Heart left ventricle (tissue), 13 donors: ENCODE results near the gene SYNRG.

ENCODE experiments used
- CTCF ChIP-seq, 12 donors: fragments of 200-600 bp; sonication (generic) in 4 of 12; IDR thresholded peaks; one replicate each; pipeline versions ENCODE4 v1.5.0 to v1.8.0; 2018 to 2022; ENCODE audit warnings: antibody characterized with exemption in 12 of 12, mild to moderate bottlenecking in 5 of 12
- POLR2A ChIP-seq, 2 donors: fragments of 450-650 bp; IDR thresholded peaks; one replicate each; pipeline ENCODE4 v1.6.1; 2017; ENCODE audit warnings: antibody characterized with exemption in 2 of 2, mild to moderate bottlenecking in 2 of 2, moderate library complexity in 2 of 2
- donor health status: ischemic (EF 13 %, LVEDD 7.1; RV severe dilation, severe dysfunction).
- donor health status: DM: no; HTN: yes; CAD: no.
- donor health status: DM: no; HTN: no; CAD: no.
- donor health status: ischemic (EF 25% LVEDD 6.9; RV normal size, moderate dysfunction).
- donor health status: ischemic (EF 25% LVEDD 5.7; RV mildly dilated, moderate dysfunction).
- donor health status: ischemic (EF 35%, LVEDD 5.7; RV mildly dilated, moderate dysfunction).
- donor health status: nonischemic (EF 11% LVEDD 7.7; RV severe dilation, severe dysfunction).
- donor health status: DM: yes; HTN: yes; CAD: no.
- donor health status: PGD.
- donor health status: ischemic (EF 29% LVEDD 5.4; RV normal size, mild dysfunction).
- donor health status: nonischemic (EF 23%, LVEDD 6.1; RV moderate dilation, normal function).

DNA sequence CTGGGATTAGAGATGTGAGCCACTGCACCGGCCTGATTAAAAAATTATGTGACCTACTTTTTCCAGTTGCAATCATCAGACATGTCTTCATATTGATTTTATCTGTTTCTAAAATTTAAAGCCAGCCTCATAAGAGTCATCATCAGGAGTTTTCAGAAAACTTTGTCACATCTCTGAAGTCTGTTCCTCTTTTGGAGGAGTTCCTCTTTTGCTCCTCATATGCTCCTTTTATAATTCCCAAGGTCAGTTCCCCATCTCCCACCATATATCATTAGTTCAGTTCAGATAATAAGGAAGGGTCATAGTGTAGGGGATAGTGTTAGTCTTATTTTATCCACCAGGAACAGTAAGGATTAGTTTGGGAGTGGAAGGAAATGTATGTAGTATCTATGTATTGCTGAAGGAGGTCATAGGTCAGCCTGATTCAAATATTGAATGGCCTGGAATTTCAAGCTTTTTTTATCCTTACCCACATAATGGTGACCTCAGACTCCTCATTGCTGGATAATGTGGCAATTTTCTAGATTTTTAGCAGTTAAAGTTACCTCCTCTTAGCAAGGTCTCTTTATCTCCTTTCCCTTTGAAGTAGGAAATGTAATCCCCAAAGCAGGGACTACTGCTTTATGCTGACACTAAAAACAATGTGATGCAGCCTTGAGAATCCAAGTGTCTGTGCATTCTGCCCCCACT lies 133.3 kb downstream of the SYNRG start:
- TF ChIP-seq CTCF (IDR thresholded peaks at IDR 0.05), result no peak
- no peak for TF ChIP-seq POLR2A (IDR thresholded peaks at IDR 0.05)
